K562 (cell line): ENCODE results near the gene DPEP3. TPM values are rescaled to one million over a fixed set of nuclear protein-coding genes. Genes with fewer than 3 reads are reported as not detected.

Experiments
- ARID1B ChIP-seq: fragments of 450-650 bp; IDR thresholded peaks from 2 replicates; pipeline ENCODE4 v1.6.1; 2016; ENCODE audit warnings: antibody characterized with exemption, mild to moderate bottlenecking, inconsistent platforms
- EP300 ChIP-seq: IDR thresholded peaks from 2 replicates; pipeline ENCODE4 v1.6.1; 2012; ENCODE audit warnings: low read length, improper control_type of control experiment
- ESRRA ChIP-seq: fragments of 450-650 bp; IDR thresholded peaks from 2 replicates; pipeline ENCODE4 v1.6.1; 2014; ENCODE audit warnings: low read depth, mild to moderate bottlenecking, moderate library complexity, borderline replicate concordance
- ETV5 ChIP-seq: sonication (generic); formaldehyde crosslinking; IDR thresholded peaks from 2 replicates; pipeline ENCODE4 v1.4.0; 2020; ENCODE audit warnings: low read depth, mild to moderate bottlenecking, missing genetic modification reagents
- FOSL1 ChIP-seq: fragments of 200-800 bp; sonication (Bioruptor generic); conservative IDR thresholded peaks from 2 replicates; pipeline ENCODE4 v1.6.1; 2016; ENCODE audit warnings: missing genetic modification characterization, missing compliant biosample characterization
- GABPA ChIP-seq: fragments of 200-800 bp; sonication (Bioruptor generic); conservative IDR thresholded peaks from 2 replicates; pipeline ENCODE4 v1.6.1; 2016; ENCODE audit warnings: low read depth, missing genetic modification characterization, missing compliant biosample characterization
- GATA2 ChIP-seq: sonication (generic); formaldehyde crosslinking; IDR thresholded peaks from 2 replicates; pipeline ENCODE4 v1.4.0; 2020; ENCODE audit warnings: mild to moderate bottlenecking, missing genetic modification reagents
- HDAC3 ChIP-seq: fragments of 450-650 bp; IDR thresholded peaks from 2 replicates; pipeline ENCODE4 v1.6.1; 2018; ENCODE audit warnings: borderline replicate concordance, mild to moderate bottlenecking, moderate library complexity; ENCODE audit not compliant: partially characterized antibody
- HNRNPH1 ChIP-seq: fragments of 200-400 bp; formaldehyde crosslinking; optimal IDR thresholded peaks from 2 replicates; pipeline ENCODE3; 2017; ENCODE audit warnings: low read depth, mild to moderate bottlenecking, low read length, moderate library complexity
- NELFE ChIP-seq: IDR thresholded peaks from 2 replicates; pipeline ENCODE4 v1.6.1; 2011; ENCODE audit warnings: mild to moderate bottlenecking; ENCODE audit not compliant: insufficient read depth, insufficient read length
- NFIX ChIP-seq: fragments of 250-450 bp; sonication (Bioruptor Pico); IDR thresholded peaks from 2 replicates; pipeline ENCODE4 v1.4.0; 2020; ENCODE audit warnings: low read depth, mild to moderate bottlenecking, moderate library complexity
- PKNOX1 ChIP-seq: fragments of 450-650 bp; IDR thresholded peaks from 2 replicates; pipeline ENCODE4 v1.6.1; 2016
- PRDM10 ChIP-seq: fragments of 450-650 bp; IDR thresholded peaks from 2 replicates; pipeline ENCODE4 v1.6.1; 2018; ENCODE audit not compliant: partially characterized antibody
- RBM14 ChIP-seq: fragments of 200-400 bp; formaldehyde crosslinking; IDR thresholded peaks from 2 replicates; pipeline ENCODE4 v1.6.1; 2018; ENCODE audit warnings: low read depth, mild to moderate bottlenecking, low read length, moderate library complexity, borderline replicate concordance; ENCODE audit not compliant: insufficient read depth
- SMAD2 ChIP-seq: fragments of 150-350 bp; IDR thresholded peaks from 2 replicates; pipeline ENCODE4 v1.6.1; 2014; ENCODE audit warnings: low read depth, mild to moderate bottlenecking, low read length
- ZEB2 ChIP-seq: fragments of 450-650 bp; IDR thresholded peaks from 2 replicates; pipeline ENCODE4 v1.6.1; 2016
- ZNF316 ChIP-seq: fragments of 450-650 bp; IDR thresholded peaks from 2 replicates; pipeline ENCODE4 v1.6.1; 2016
- ZNF592 ChIP-seq: fragments of 450-650 bp; IDR thresholded peaks from 2 replicates; pipeline ENCODE4 v1.6.1; 2017; ENCODE audit warnings: antibody characterized with exemption, mild to moderate bottlenecking
- polyA plus RNA-seq, 8 experiments: library from polyadenylated mRNA; depleted of rRNA in 4 of 8; stranded (reverse) in 5 of 8; unstranded in 3 of 8; fragments of >200 nt; fragmentation: Nextera tagmentation in 2 of 8; fragmentation: Illumina TruSeq in 1 of 8; extraction: Ambion mirVana in 2 of 8; extraction: Trizol in 1 of 8; gene quantifications; 2 replicates each; pipeline versions ENCODE4 v1.2.1 to v1.2.3, GENCODE V29; 2011 to 2014; ENCODE audit warnings: inconsistent platforms in 1 of 8, missing spikeins in 1 of 8
- total RNA-seq, 7 experiments: library from RNA; depleted of rRNA in 6 of 7; stranded (reverse); fragments of >200 nt in 6 of 7; fragmentation: Illumina TruSeq in 2 of 7; extraction: Trizol in 2 of 7; gene quantifications; 2 replicates each; pipeline versions ENCODE4 v1.2.1 to v1.2.3, GENCODE V29; 2011 to 2021; ENCODE audit warnings: low replicate concordance in 1 of 7

Gene DPEP3
- total and polyA plus RNA-seq, 9 of the 15 experiments (the other 6 are each of a cell fraction or from before 2014, with no cell fraction given): not detected

- peak; percentile 62; the same call in 1 of the 2 replicates for TF ChIP-seq ETV5
- peak; percentile 70 for TF ChIP-seq ZNF592
- TF ChIP-seq HNRNPH1: no peak
- TF ChIP-seq HDAC3: no peak
- TF ChIP-seq ZNF316: no peak
- no peak for TF ChIP-seq SMAD2
- no peak for TF ChIP-seq NFIX (CRISPR knock-in tag)
- no peak for TF ChIP-seq PRDM10
- TF ChIP-seq ZEB2: no peak
- 0 out of 2 replicates have a peak, but pooled peaks have one; percentile 18 for TF ChIP-seq ARID1B
- no peak for TF ChIP-seq NELFE
- peak; percentile 94 for TF ChIP-seq ESRRA
- TF ChIP-seq RBM14: no peak
- TF ChIP-seq EP300: peak; percentile 36; the same call in 1 of the 2 replicates
- no peak for TF ChIP-seq GATA2 (CRISPR knock-in tag)
- TF ChIP-seq PKNOX1: peak; percentile 20; the same call in 1 of the 2 replicates
- peak; percentile 41; the same call in 1 of the 2 replicates for TF ChIP-seq GABPA (tag)
- peak; percentile 73 for TF ChIP-seq FOSL1 (tag)
Observed at GRCh38 chr16:67959536-67960329, 20.6 kb downstream of the DPEP3 start (continued).
